ENCODE data around the gene INIP. TPM values are rescaled to one million over a fixed set of nuclear protein-coding genes. Genes with fewer than 3 reads are reported as not detected.

Gene INIP
- total RNA-seq, 2 experiments from 2014 or later = 7.8 to 9.1 TPM

DNA sequence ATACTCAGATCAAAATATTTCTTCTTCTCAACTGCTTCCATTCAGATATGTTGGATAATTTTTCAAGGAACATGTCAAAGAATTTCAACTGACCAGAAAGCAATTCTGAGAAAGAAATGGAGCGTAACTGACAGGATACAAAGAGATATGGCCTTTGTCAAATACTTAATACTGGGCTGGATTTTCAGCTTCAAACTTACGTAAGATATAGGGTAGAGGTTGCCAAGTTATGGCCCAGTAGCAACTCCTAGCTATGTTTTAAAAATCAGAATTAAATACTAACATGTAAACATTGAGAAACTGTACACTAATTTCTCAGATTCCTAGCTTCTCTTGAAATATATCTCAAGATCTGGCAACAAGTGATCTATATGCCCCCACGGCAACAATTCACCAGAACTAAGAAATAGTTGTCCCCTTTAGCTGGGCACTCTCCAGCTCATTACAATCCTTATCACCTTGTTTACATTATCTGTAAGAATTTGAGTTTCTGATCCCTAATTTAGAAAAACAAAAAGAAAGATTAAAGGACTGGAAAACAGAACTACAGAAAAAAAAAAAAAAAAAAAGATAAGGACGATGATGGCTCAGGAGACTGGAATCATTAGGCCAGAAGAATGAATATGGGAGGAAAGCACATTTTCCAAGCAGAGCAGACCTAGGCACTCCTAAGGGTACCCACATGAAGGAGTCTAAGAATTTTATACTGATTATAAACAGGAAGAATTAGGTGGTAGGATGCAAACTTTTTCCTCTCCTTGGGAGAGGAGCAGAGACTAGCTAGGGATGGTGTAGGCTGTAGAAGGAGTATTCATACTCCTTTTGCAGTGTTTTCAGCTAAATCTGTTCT is 23.0 kb downstream of the INIP start:
- no peaks in the 10 kb centered on the region for H3K27me3 Mint-ChIP-seq
- ChIA-PET POLR2A (no interaction called here), CTCF (no interaction called here)
- TF ChIP-seq, protein P1, sequence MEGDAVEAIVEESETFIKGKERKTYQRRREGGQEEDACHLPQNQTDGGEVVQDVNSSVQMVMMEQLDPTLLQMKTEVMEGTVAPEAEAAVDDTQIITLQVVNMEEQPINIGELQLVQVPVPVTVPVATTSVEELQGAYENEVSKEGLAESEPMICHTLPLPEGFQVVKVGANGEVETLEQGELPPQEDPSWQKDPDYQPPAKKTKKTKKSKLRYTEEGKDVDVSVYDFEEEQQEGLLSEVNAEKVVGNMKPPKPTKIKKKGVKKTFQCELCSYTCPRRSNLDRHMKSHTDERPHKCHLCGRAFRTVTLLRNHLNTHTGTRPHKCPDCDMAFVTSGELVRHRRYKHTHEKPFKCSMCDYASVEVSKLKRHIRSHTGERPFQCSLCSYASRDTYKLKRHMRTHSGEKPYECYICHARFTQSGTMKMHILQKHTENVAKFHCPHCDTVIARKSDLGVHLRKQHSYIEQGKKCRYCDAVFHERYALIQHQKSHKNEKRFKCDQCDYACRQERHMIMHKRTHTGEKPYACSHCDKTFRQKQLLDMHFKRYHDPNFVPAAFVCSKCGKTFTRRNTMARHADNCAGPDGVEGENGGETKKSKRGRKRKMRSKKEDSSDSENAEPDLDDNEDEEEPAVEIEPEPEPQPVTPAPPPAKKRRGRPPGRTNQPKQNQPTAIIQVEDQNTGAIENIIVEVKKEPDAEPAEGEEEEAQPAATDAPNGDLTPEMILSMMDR (IDR thresholded peaks at IDR 0.05) = no peak
- H3K9me3 Mint-ChIP-seq = no peaks in the 10 kb centered on the region
- Histone ChIP-seq H3K27ac (ENCODE audit: low read depth in 1 of 2, low read length in 2 of 2) (no peak overlapping the region), H3K4me3 (ENCODE audit: low read length) (no peak overlapping the region), H3K9me3 (ENCODE audit: control insufficient read depth in 1 of 2, insufficient read depth in 1 of 2, low read length in 2 of 2) (no peaks in the 10 kb centered on the region), H3K27me3 (ENCODE audit: control insufficient read depth in 1 of 2, insufficient read depth in 2 of 2, low read length in 2 of 2) (no peaks in the 10 kb centered on the region), H3K36me3 (ENCODE audit: insufficient read depth, low read length) (peaks cover 55% of the 10 kb centered on the region), H3K4me1 (ENCODE audit: insufficient read depth, low read length) (peaks cover 4% of the 10 kb centered on the region)
- intact Hi-C loops (cut with DNase I, micrococcal nuclease) = no loop called here
- H3K27ac Mint-ChIP-seq = no peak overlapping the region
- H3K4me3 Mint-ChIP-seq = no peak overlapping the region
- peaks cover 8% of the 10 kb centered on the region for H3K4me1 Mint-ChIP-seq (ENCODE audit: low read depth)
- no peak for ATAC-seq (ENCODE audit: poor library complexity)
- peaks cover 89% of the 10 kb centered on the region for H3K36me3 Mint-ChIP-seq (ENCODE audit: low read depth)
- no peak for DNase-seq

DNA sequence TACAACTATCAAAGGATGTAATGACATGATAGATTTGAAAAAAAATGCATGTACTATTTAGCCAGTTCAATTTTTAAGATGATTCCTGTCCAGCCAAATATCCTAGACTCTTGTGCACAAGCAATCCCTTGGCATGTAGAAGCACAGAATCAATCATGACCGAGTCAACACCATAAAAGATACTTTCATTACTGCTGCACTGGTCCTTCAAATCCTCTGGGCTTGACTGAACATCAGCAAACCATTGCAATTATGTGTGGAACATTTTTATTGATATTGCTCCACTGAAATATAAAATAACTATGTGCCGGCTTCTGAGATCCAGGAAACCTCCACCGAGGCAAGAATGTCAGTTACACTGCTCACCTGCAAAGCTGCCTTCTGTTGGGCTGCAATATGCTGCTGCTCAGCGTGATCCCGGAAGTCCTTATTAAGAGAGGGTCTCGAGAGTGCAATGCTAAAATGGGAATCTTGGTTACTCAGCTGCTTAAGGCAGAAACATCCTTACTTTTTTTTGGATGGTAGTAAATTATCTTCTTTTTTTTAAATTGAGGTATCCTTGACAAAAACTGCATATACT is 28.7 kb downstream of the INIP start:
- Mint-ChIP-seq H3K36me3 (ENCODE audit: low read depth) (peaks cover 89% of the 10 kb centered on the region), H3K4me3 (no peak overlapping the region), H3K27me3 (no peaks in the 10 kb centered on the region), H3K9me3 (no peaks in the 10 kb centered on the region), H3K27ac (no peak overlapping the region), H3K4me1 (ENCODE audit: low read depth) (no peaks in the 10 kb centered on the region)
- Histone ChIP-seq H3K36me3 (ENCODE audit: insufficient read depth, low read length) (peaks cover 57% of the 10 kb centered on the region), H3K27ac (ENCODE audit: low read depth in 1 of 2, low read length in 2 of 2) (no peak overlapping the region), H3K4me3 (ENCODE audit: low read length) (no peak overlapping the region), H3K9me3 (ENCODE audit: control insufficient read depth in 1 of 2, insufficient read depth in 1 of 2, low read length in 2 of 2) (no peaks in the 10 kb centered on the region), H3K4me1 (ENCODE audit: insufficient read depth, low read length) (no peaks in the 10 kb centered on the region), H3K27me3 (ENCODE audit: control insufficient read depth in 1 of 2, insufficient read depth in 2 of 2, low read length in 2 of 2) (no peaks in the 10 kb centered on the region)
- ATAC-seq (ENCODE audit: poor library complexity) = no peak
- TF ChIP-seq, protein P1 (IDR thresholded peaks at IDR 0.05) = no peak
- DNase-seq = no peak
- POLR2A ChIA-PET = no interaction called here
- CTCF ChIA-PET = no interaction called here
- intact Hi-C loops (cut with DNase I, micrococcal nuclease) = no loop called here

DNA sequence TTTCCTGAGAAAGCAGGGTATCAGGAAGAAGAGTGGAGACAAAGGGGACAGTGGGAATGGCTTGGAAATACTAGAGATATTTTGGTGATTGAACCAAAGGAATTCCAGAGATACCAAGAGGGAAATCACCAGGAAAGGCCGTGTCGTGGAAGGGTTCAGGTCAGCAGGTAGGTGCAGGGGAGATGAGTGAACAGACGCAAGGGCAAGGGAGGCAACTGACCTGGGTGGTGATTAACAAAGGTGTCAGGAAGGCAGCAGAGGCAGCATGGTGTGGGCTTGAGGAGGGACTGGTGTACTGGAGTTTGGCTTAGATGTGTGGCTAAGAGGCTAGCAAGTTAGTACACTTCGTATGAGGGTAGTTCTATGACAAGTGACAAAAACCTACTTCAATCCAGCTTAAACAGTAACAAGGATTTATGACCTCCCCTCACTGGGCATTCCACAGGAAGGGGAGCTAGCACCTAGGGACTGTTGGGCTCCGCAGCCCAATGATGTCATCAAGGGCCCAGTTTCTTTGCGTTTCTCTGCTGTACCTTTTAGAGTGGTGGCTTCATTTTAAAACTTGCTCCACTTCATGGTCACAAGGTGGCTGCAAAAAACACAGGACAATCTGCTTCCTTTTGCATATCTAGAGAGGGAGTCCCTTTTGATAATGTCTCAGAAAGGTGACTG is 37.0 kb downstream of the INIP start:
- ChIA-PET POLR2A (no interaction called here), CTCF (no interaction called here)
- Mint-ChIP-seq H3K4me3 (no peak overlapping the region), H3K9me3 (peaks cover 12% of the 10 kb centered on the region), H3K27me3 (peaks cover 4% of the 10 kb centered on the region), H3K27ac (no peak overlapping the region), H3K36me3 (ENCODE audit: low read depth) (peaks cover 13% of the 10 kb centered on the region), H3K4me1 (ENCODE audit: low read depth) (peaks cover 10% of the 10 kb centered on the region)
- Histone ChIP-seq H3K27me3 (ENCODE audit: control insufficient read depth in 1 of 2, insufficient read depth in 2 of 2, low read length in 2 of 2) (no peaks in the 10 kb centered on the region), H3K9me3 (ENCODE audit: control insufficient read depth in 1 of 2, insufficient read depth in 1 of 2, low read length in 2 of 2) (peaks cover 10 to 17% of the 10 kb centered on the region in 2 experiments), H3K36me3 (ENCODE audit: insufficient read depth, low read length) (peaks cover 6% of the 10 kb centered on the region), H3K4me3 (ENCODE audit: low read length) (no peak overlapping the region), H3K27ac (ENCODE audit: low read depth in 1 of 2, low read length in 2 of 2) (no peak overlapping the region), H3K4me1 (ENCODE audit: insufficient read depth, low read length) (peaks cover 7% of the 10 kb centered on the region)
- no peak for ATAC-seq (ENCODE audit: poor library complexity)
- DNase-seq = no peak
- TF ChIP-seq, protein P1 (IDR thresholded peaks at IDR 0.05) = no peak
- intact Hi-C loops (cut with DNase I, micrococcal nuclease) = no loop called here

Measured in CD4-positive, alpha-beta T cell (primary cell).